SHP77 treated with DMSO at 0.1 percent for 48 hours (cell line): ENCODE results near the gene APOC4.
"Not testable (repeated sequence)": the region's sequence is repeated elsewhere in the genome, so short reads cannot be mapped to it uniquely, and the experiment has no call there.

Experiments used
- DNase-seq: peaks from one replicate; lab custom pipeline; 2025; lab: John Stamatoyannopoulos, UW

APOC4 gene

GRCh38 chr19:44958090-44958489 lies 16.1 kb downstream of the APOC4 start:
- DNase-seq, result no peak

- DNase-seq, result no peak
These were observed 17.7 kb downstream of the APOC4 start for GRCh38 chr19:44959691-44960090.

- DNase-seq, result no peak
These were observed 19.1 kb downstream of the APOC4 start for GRCh38 chr19:44960906-44961728.

GRCh38 chr19:44961821-44962220 lies 19.8 kb downstream of the APOC4 start:
- no peak for DNase-seq

- no peak for DNase-seq
These were observed 26.1 kb downstream of the APOC4 start for GRCh38 chr19:44968118-44968517.

GRCh38 chr19:44968670-44969069 lies 26.6 kb downstream of the APOC4 start:
- DNase-seq, result no peak

- DNase-seq, result no peak
These were observed 27.4 kb downstream of the APOC4 start for GRCh38 chr19:44969437-44969836.

GRCh38 chr19:44971451-44971850 lies 29.4 kb downstream of the APOC4 start:
- DNase-seq, result not testable (repeated sequence)

- DNase-seq, result no peak
These were observed 30.8 kb downstream of the APOC4 start for GRCh38 chr19:44972802-44973201.

- no peak for DNase-seq
These were observed 32.1 kb downstream of the APOC4 start for GRCh38 chr19:44973982-44974735.

GRCh38 chr19:44974857-44975256 lies 32.8 kb downstream of the APOC4 start:
- no peak for DNase-seq

- DNase-seq, result no peak
These were observed 33.4 kb downstream of the APOC4 start for GRCh38 chr19:44975444-44975843.

GRCh38 chr19:44984005-44984404 lies 42.0 kb downstream of the APOC4 start:
- no peak for DNase-seq

- DNase-seq, result no peak
These were observed 43.4 kb downstream of the APOC4 start for GRCh38 chr19:44985445-44985844.

- DNase-seq, result no peak
These were observed 44.4 kb downstream of the APOC4 start for GRCh38 chr19:44986389-44986788.

GRCh38 chr19:44987148-44987675 lies 45.2 kb downstream of the APOC4 start:
- DNase-seq, result no peak

- no peak for DNase-seq
These were observed 46.2 kb downstream of the APOC4 start for GRCh38 chr19:44988273-44988672.

GRCh38 chr19:44988896-44989556 lies 47.0 kb downstream of the APOC4 start:
- no peak for DNase-seq

GRCh38 chr19:44990459-44990858 lies 48.4 kb downstream of the APOC4 start:
- DNase-seq, result no peak

GRCh38 chr19:44990966-44991365 lies 48.9 kb downstream of the APOC4 start:
- DNase-seq, result no peak

- no peak for DNase-seq
These were observed 50.5 kb downstream of the APOC4 start for GRCh38 chr19:44992336-44993163.

GRCh38 chr19:44993526-44993925 lies 51.5 kb downstream of the APOC4 start:
- DNase-seq, result no peak
